HG03095 (cell line): ENCODE results near the gene ADRA2A.

Experiments used
- ATAC-seq: cut with Tn5 transposase; IDR thresholded peaks from one replicate; pipeline ENCODE4 v1.9.1; 2021; ENCODE audit warnings: moderate library complexity; ENCODE audit not compliant: unreplicated experiment

Gene ADRA2A

DNA sequence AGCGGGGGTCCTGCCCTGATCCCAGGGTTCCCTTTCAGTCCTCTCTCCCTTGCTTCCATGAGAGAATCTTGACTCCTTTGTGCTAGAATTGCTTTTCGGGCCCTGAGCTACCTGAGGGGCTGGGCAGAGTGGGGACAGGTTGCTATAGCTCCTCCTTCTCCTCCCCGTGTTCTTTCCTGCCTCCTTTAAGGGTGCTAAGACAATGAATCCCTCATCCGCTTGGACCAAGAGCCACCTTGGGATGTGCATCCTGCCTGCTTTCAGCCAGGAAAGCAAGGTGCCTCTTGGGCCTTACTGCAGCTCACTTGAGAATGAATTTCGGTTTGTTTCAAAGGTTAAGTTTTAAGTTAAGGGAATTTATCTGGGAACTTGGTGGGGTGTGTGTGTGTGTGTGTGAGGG is 53.6 kb downstream of the ADRA2A start:
- ATAC-seq: no peak
